Hepatocyte (in vitro differentiated cells): ENCODE results near the gene RIMBP2. TPM values are rescaled to one million over a fixed set of nuclear protein-coding genes. Genes with fewer than 3 reads are reported as not detected.

Experiments
- DNase-seq: peaks from one replicate; pipeline ENCODE4 v3.0.0-alpha.2; 2016; ENCODE audit warnings: low spot score
- H2AFZ ChIP-seq: fragments of 200-600 bp; sonication (generic); 2 replicates; pipeline ENCODE4 v1.6.0; 2016; ENCODE audit warnings: antibody characterized with exemption, mild to moderate bottlenecking
- H3K27ac ChIP-seq: fragments of 200-600 bp; sonication (generic); 2 replicates; pipeline ENCODE4 v1.5.1; 2016; ENCODE audit warnings: mild to moderate bottlenecking
- H3K27me3 ChIP-seq: fragments of 200-600 bp; sonication (generic); 2 replicates; pipeline ENCODE4 v1.6.1; 2016
- H3K36me3 ChIP-seq: fragments of 200-600 bp; sonication (generic); replicated peaks from 2 replicates; pipeline ENCODE4 v1.5.1; 2016; ENCODE audit warnings: low read depth; ENCODE audit not compliant: insufficient read depth
- H3K4me1 ChIP-seq: fragments of 200-600 bp; sonication (generic); 2 replicates; pipeline ENCODE4 v1.5.1; 2016; ENCODE audit warnings: mild to moderate bottlenecking, moderate library complexity; ENCODE audit not compliant: insufficient read depth
- H3K4me2 ChIP-seq: fragments of 200-600 bp; sonication (generic); 2 replicates; pipeline ENCODE4 v1.6.0; 2016
- H3K4me3 ChIP-seq: fragments of 200-600 bp; sonication (generic); 2 replicates; pipeline ENCODE4 v1.5.1; 2016; ENCODE audit warnings: mild to moderate bottlenecking
- H3K79me2 ChIP-seq: fragments of 200-600 bp; sonication (generic); 2 replicates; pipeline ENCODE4 v1.6.0; 2017; ENCODE audit warnings: mild to moderate bottlenecking
- H3K9me2 ChIP-seq: fragments of 200-600 bp; sonication (generic); replicated peaks from 2 replicates; pipeline ENCODE4 v1.6.0; 2017; ENCODE audit warnings: mild to moderate bottlenecking; ENCODE audit not compliant: insufficient read depth
- H3K9me3 ChIP-seq: fragments of 200-600 bp; sonication (generic); 2 replicates; pipeline ENCODE4 v1.5.1; 2016; ENCODE audit warnings: low read depth, mild to moderate bottlenecking
- H4K20me1 ChIP-seq: fragments of 200-600 bp; sonication (generic); 2 replicates; pipeline ENCODE4 v1.6.0; 2016; ENCODE audit warnings: mild to moderate bottlenecking; ENCODE audit not compliant: insufficient read depth, poor library complexity, severe bottlenecking
- CTCF ChIP-seq: fragments of 200-600 bp; sonication (generic); IDR thresholded peaks from 2 replicates; pipeline ENCODE4 v1.5.1; 2016; ENCODE audit warnings: antibody characterized with exemption, mild to moderate bottlenecking; ENCODE audit not compliant: poor library complexity
- EZH2 ChIP-seq: fragments of 200-600 bp; sonication (generic); IDR thresholded peaks from 2 replicates; pipeline ENCODE4 v1.6.1; 2016; ENCODE audit warnings: antibody characterized with exemption, mild to moderate bottlenecking, borderline replicate concordance
- EZH2phosphoT487 ChIP-seq: fragments of 200-600 bp; sonication (generic); IDR thresholded peaks from one replicate; pipeline ENCODE4 v1.6.1; 2018; ENCODE audit warnings: antibody characterized with exemption, mild to moderate bottlenecking, low read depth, moderate library complexity; ENCODE audit not compliant: unreplicated experiment, severe bottlenecking
- WGBS: methylation state at CpG from one replicate; pipeline ENCODE4 v1.1.6; 2016; ENCODE audit warnings: low lambda C conversion rate; ENCODE audit errors: missing lambda C conversion rate; 5-methylcytosine and 5-hydroxymethylcytosine counted together
- polyA plus RNA-seq: library from polyadenylated mRNA; unstranded; fragments of >200 nt; fragmentation: Nextera tagmentation; extraction: Ambion mirVana; gene quantifications from 2 replicates; pipeline ENCODE4 v1.2.1, GENCODE V29; 2016
- total RNA-seq: library from RNA; depleted of rRNA; stranded (reverse); fragments of >200 nt; gene quantifications from 2 replicates; pipeline ENCODE4 v1.2.3, GENCODE V29; 2014

RIMBP2 gene
- total and polyA plus RNA-seq, 2 experiments from 2014 or later = 2.5 to 4.4 TPM

GRCh38 chr12:130444986-130445385, 271.1 kb downstream of the RIMBP2 start:
- Histone ChIP-seq H3K27ac (no peak overlapping the region), H3K9me2 (no peaks in the 10 kb centered on the region), H3K4me2 (no peak overlapping the region), H3K36me3 (no peaks in the 10 kb centered on the region), H3K9me3 (no peaks in the 10 kb centered on the region), H2AFZ (no peak overlapping the region), H3K27me3 (no peaks in the 10 kb centered on the region), H3K79me2 (no peaks in the 10 kb centered on the region), H4K20me1 (no peaks in the 10 kb centered on the region), H3K4me3 (no peak overlapping the region), H3K4me1 (no peaks in the 10 kb centered on the region)
- 92% methylated on average over 16 of the region's 16 CpGs for WGBS
- no peak for TF ChIP-seq EZH2phosphoT487
- no peak for TF ChIP-seq EZH2
- TF ChIP-seq CTCF = no peak
- no peak for DNase-seq

DNA sequence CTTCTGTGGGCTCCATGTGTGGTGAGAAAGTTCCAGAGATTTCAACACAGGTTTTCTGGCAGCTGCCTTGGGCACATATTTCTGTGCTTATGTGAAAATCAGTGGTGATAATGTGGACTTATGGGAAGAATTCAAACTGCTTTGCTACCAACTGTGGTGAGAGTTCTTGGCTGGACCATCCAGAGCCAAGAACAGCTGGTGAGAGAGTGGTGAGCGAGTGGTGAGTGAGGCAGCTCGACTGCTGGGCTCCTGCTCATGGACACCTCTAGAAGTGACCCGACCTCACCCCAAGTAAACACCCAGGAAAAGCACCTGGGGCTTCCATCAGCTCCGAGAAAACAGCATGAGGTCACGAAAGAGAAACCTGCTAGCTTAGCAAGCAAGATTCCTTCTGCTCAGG, 272.0 kb downstream of the RIMBP2 start:
- H3K4me1 ChIP-seq = no peaks in the 10 kb centered on the region
- no peak for DNase-seq
- no peaks in the 10 kb centered on the region for H4K20me1 ChIP-seq
- no peak overlapping the region for H3K4me2 ChIP-seq
- no peak overlapping the region for H3K4me3 ChIP-seq
- no peaks in the 10 kb centered on the region for H3K79me2 ChIP-seq
- 55% methylated on average over 5 of the region's 5 CpGs for WGBS
- H3K9me2 ChIP-seq = no peaks in the 10 kb centered on the region
- TF ChIP-seq EZH2phosphoT487 (no peak), CTCF (no peak), EZH2 (no peak)
- H3K27ac ChIP-seq = no peak overlapping the region
- H2AFZ ChIP-seq = no peak overlapping the region
- H3K36me3 ChIP-seq = no peaks in the 10 kb centered on the region
- H3K27me3 ChIP-seq = no peaks in the 10 kb centered on the region
- H3K9me3 ChIP-seq = no peaks in the 10 kb centered on the region

DNA sequence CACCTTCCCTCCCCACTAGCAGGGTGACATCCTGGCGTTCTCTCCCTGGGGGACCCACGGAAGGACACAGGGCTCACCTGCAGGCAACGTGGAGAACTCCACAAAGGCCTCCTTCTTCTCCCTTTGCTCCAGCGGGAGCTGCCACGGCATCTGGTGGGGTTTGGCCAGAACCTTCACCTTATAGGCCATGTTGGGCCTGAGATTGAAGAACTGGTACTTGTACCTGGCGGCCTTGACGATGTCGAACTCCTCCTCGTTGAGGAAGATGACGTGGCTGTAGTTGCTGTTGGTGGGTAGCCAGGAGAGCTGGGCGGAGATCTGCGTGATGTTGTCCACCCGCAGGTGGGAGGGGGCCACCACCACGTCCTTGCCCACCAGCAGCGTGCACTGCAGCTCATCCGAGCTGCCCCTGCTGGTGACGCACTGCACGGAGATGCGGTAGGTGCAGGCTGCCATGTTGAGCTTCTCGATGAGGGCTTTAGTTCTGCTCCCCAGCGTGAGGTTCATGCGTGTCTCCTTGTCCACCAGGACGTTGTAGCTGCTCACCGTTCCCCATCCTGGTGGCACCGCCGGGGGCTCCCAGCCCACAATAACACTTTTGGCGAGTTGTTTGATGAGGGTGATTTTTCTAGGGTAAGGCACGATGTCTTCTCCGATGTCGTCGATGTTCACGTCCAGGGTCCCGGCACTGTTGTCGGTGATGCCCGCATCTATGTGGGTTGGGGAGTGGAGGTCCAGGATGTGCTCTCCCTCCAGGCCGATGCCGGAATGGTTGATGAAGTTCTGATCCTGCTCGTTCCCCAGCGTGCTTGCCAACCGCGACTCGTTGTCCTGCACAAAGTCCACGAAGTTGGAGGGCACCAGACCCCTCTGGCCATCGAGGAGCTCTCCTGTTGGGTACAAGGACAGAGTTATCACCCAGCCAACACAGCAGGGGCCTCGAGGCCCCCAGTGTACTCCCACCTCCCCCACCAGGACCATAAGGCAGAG, 274.0 kb downstream of the RIMBP2 start:
- H3K27me3 ChIP-seq = no peaks in the 10 kb centered on the region
- no peaks in the 10 kb centered on the region for H3K9me3 ChIP-seq
- H3K27ac ChIP-seq = no peak overlapping the region
- no peaks in the 10 kb centered on the region for H3K9me2 ChIP-seq
- no peak for DNase-seq
- H3K36me3 ChIP-seq = no peaks in the 10 kb centered on the region
- H3K4me2 ChIP-seq = no peak overlapping the region
- no peaks in the 10 kb centered on the region for H3K79me2 ChIP-seq
- no peaks in the 10 kb centered on the region for H3K4me1 ChIP-seq
- no peak overlapping the region for H3K4me3 ChIP-seq
- WGBS = 95% methylated on average over 45 of the region's 45 CpGs
- no peak for TF ChIP-seq EZH2phosphoT487
- no peak overlapping the region for H2AFZ ChIP-seq
- H4K20me1 ChIP-seq = no peaks in the 10 kb centered on the region

DNA sequence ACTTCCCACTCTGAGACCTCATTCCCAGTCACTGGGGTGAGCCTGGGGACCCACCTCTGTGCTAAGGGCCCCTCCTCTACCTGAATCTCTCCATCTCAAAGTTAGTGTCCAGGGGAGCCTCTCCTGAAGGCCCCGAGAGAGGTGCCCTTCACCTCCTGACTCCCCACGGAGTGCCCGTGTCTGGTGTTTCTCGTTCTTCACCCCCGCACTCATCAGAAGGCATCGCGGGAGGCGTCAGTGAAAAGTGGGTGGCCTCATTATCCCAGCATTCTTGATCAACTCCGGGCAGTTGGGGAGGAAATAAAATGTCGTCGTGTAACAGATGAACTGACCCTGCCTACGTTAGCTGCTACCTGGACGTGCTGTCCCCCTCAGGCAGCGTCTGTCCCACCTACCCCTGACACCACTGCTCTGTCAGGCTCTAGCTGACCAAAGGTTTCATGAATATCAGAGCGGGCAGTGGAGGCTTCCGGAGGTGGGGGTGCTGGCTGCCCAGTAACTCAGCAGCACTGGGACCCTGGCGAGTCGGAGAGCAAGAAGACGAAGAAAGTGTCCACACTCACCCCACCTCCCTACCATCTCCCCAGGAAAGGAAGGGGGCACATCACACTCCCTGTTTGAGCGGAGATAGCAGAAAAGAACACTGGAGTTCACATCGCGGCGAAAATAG, 275.6 kb downstream of the RIMBP2 start:
- WGBS = 92% methylated on average over 23 of the region's 23 CpGs
- Histone ChIP-seq H3K4me2 (no peak overlapping the region), H3K4me3 (no peak overlapping the region), H3K36me3 (no peaks in the 10 kb centered on the region), H2AFZ (no peak overlapping the region), H3K9me3 (no peaks in the 10 kb centered on the region), H3K79me2 (no peaks in the 10 kb centered on the region), H3K27ac (no peak overlapping the region), H4K20me1 (no peaks in the 10 kb centered on the region), H3K27me3 (no peaks in the 10 kb centered on the region), H3K9me2 (no peaks in the 10 kb centered on the region), H3K4me1 (no peaks in the 10 kb centered on the region)
- no peak for DNase-seq
- TF ChIP-seq EZH2 = no peak
- no peak for TF ChIP-seq EZH2phosphoT487
- TF ChIP-seq CTCF = no peak
